DOHH2 (cell line): ENCODE data around the gene PRKG2.

Source experiments
- EZH2phosphoT487 ChIP-seq: fragments of 200-600 bp; sonication (generic); IDR thresholded peaks from 2 replicates; pipeline ENCODE4 v1.6.1; 2017; ENCODE audit warnings: borderline replicate concordance, mild to moderate bottlenecking, antibody characterized with exemption, low read length, moderate library complexity, mixed read lengths
- TF ChIP-seq, protein P1 (sequence below): fragments of 200-600 bp; sonication (generic); IDR thresholded peaks from one replicate; pipeline ENCODE4 v1.5.1; 2014; ENCODE audit warnings: antibody characterized with exemption, mild to moderate bottlenecking, low read depth, low read length; ENCODE audit not compliant: poor library complexity, severe bottlenecking

DNA sequence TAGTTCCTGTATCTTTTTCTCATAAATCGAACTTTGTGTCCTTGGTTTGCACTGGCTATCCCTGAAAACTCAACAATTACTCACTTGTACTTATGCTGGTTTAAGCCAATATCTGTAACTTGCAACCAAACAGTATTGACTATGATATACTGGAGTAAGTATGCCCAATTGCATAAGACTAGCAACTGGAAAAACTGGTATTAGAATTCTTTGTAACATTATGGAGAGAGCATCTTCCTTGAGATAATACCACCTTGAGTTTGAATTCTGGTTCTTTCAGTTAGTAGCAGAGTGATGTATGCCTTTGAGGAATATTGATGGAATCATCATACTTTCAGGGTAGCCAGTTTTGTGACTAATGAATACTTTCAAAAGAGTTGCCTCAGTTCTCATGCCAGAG is 156.4 kb downstream of the PRKG2 start:
- TF ChIP-seq EZH2phosphoT487: no peak
- TF ChIP-seq, protein P1, sequence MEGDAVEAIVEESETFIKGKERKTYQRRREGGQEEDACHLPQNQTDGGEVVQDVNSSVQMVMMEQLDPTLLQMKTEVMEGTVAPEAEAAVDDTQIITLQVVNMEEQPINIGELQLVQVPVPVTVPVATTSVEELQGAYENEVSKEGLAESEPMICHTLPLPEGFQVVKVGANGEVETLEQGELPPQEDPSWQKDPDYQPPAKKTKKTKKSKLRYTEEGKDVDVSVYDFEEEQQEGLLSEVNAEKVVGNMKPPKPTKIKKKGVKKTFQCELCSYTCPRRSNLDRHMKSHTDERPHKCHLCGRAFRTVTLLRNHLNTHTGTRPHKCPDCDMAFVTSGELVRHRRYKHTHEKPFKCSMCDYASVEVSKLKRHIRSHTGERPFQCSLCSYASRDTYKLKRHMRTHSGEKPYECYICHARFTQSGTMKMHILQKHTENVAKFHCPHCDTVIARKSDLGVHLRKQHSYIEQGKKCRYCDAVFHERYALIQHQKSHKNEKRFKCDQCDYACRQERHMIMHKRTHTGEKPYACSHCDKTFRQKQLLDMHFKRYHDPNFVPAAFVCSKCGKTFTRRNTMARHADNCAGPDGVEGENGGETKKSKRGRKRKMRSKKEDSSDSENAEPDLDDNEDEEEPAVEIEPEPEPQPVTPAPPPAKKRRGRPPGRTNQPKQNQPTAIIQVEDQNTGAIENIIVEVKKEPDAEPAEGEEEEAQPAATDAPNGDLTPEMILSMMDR: no peak
